ENCODE results near the gene TMEM120B.
A peak's percentile ranks its signal among the peaks of the same experiment; 100 is the strongest.
"Not testable (repeated sequence)": the region's sequence is repeated elsewhere in the genome, so short reads cannot be mapped to it uniquely, and the experiment has no call there.

Gene TMEM120B

DNA sequence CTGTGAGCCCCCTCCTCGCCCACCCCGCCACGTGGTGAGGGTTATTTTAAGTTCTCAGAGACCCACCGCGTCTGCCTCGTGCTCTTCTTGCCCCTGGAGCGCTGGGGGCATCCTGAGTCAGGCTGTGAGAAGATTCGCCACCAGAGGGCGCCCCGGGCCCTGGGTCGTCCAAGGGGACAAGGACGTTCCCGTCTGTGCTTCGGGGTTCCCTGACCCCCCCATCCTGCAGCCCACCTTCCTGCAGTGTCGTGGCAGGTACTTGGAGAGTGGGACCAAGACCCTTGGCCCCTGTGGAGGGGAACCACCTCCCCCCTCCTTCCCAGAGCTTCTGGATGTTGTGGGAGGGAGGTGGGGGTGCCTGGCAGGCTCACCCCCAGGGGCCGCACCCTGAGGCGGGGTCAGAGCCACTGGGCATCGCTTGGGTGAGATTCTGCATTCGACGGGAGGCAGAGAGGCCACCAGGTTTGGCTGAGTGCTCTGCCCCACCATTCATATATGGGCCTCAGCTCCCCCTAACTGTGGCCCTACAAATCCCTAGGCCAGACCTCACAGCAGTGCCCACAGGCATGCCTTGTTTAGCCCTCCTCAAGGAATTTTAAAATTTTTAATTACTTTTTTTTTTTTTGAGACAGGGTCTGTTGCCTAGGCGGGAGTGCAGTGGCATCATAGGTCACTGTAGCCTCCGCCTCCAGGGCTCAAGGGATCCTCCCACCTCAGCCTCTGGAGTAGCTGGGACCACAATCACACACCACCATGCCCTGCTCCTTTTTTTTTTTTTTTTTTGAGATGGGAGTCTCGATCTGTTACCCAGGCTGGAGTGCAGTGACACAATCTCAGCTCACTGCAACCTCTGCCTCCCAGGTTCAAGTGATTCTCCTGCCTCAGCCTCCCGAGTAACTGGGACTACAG is 63.9 kb downstream of the TMEM120B start:
- DNase-seq: peak; percentile 37

DNA sequence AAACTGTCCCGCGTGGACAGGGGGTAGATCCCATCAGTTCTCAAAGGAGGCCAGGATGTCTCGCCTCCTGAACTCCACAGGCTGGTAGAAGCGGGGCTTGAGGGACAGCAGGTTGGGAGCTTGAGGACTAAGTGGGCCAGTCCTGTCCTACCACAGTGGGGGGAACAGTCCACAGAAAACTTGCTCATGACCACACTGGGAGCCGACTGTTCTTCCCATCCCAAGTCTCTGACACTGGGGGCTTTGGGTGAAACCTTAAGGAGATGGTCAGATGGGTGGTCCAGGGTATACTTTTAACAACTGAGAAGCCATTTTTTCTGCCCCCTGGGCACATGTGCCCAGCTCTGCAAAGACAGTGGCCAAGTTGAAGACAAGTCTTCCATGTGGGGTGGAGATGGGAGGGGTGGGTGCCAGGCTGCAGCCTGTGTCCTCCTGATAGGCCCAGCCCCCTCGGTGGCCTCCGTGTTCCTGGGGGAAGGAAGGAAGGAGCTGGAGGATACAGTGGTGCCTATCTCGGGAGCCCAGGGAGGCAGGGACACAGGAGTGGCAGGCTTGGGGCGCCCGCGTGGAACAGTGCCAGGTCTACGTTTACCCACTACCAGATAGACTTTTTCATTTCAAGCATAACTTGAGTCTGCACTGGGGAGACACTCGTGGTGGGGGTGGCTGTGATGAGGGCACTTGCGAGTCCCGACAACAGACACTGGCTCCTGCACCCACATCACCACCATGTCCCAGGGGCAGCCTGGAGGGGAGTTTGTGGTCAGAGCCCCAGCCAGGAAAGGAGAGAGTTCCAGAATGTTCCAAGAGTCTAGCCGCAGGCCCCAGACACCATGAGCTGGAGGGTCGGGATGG is 66.2 kb downstream of the TMEM120B start:
- DNase-seq: no peak

DNA sequence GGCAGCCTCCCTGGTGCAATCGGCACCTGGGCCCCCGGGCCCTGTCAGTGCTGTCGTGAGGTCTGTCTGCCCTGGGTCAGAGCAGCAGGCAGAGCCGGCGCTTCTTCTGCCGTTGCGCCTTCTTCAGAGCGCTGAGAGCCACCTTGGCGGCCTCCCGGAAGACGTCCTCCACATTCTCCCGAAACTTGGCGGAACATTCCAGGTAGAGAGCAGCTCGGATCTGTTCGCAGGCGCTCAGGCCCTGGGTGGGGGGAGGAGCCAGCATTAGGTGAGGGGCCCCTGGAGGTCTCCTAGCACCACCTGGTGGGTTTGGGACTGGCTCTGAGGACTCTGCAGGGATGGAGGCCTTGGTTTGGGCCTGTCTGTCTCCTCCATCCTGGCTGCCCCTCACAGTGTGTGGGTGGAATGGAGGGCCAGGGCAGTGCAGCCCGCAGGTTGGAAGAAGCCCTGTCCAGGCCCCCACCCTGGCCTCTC is 66.9 kb downstream of the TMEM120B start:
- DNase-seq: no peak

- no peak for DNase-seq
Measured at GRCh38 chr12:121780429-121780828, 67.9 kb downstream of the TMEM120B start.

- no peak for DNase-seq
Measured at GRCh38 chr12:121781484-121781997, 69.0 kb downstream of the TMEM120B start.

DNA sequence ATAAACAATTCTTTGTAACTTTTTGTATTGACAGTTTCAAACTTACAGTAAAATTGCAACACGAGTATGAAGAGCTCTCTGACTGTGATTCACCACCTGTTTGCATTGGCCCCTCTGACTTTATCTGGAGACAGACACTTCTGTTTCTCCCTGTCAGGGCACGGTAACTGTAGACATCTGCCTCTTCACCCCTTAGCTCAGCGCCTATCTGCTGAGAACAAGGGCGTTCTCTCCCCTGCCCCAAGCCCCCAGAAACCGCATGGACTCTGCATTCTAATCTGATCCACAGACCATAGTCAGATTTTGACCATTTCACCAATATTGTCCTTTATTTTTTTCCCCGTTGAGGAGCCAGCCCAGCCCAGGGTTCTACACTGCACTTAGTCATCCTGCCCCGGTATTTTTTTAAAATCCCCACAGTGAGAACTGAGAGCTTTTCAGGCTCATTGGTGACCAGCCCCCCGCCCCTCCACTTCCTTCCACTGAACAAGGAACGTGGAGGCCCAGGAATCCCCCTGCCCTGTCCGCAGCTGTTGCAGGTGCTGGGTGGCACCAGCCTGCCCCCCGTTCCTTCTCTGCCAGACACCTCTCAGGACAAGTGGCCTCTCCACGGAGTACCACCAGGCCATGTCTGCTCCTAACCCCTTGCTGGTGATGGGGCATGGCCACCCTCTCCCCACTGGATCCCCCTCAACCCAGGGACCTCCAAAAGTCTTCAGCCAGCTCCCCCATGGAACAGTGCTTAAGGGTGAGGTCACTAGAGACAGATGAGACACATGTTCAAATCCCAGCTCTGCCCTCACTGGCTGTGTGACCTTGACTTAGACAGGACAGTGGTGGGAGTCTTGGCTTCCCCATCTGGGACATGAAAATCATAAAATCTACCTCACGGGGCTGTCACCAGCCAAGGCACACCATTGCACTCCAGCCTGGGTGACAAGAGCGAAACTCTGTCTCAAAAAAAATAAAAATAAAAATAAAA is 69.7 kb downstream of the TMEM120B start:
- DNase-seq: peak; percentile 32

DNA sequence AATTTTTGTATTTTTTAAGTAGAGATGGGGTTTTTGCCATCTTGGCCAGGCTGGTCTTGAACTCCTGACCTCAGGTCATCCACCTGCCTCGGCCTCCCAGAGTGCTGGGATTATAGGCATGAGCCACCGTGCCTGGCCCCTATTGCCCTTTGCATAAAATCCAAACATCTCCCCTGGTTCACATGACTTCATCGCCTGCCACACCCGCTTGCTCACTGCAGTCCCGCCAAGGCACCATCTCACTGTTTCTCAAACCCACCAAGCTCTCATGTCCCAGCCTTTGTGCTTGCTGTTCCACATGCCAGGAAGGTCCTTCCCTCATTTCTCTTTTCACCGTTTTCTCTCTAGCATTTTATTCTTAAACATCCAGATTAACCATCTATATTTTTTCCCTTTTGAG is 71.2 kb downstream of the TMEM120B start:
- no peak for DNase-seq

- DNase-seq: no peak
Measured at GRCh38 chr12:121784460-121784859, 71.9 kb downstream of the TMEM120B start.

GRCh38 chr12:121786440-121786825 is 73.9 kb downstream of the TMEM120B start:
- no peak for DNase-seq

GRCh38 chr12:121787063-121788025 is 74.8 kb downstream of the TMEM120B start:
- no peak for DNase-seq

- no peak for DNase-seq
Measured at GRCh38 chr12:121788176-121788818, 75.7 kb downstream of the TMEM120B start.

DNA sequence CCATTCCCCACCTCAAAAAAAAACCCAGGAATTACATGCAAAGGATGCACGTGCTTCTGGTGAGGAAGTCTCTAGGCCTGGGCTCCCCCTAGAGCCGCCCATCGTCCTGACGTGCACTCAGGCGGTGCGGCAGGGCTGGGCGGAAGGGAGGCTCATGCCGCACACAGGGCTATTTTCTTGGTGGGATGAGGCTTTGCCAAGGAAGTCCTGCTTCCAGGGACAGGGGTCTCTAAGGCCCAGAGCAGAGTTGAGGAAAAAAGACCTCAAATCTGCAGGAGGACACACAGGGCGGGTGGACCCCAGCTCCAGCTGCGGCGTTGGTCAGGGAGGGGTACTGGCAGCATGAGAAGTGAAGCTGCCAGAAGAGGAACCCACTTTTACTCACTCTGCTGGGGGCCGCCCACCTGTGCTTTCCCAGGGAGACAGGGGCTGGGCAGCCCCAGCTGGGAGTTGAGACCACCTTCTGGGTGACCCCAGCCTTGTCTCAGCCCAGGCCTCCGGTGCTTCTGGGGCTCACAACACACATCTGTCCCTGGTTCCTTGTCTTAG is 76.8 kb downstream of the TMEM120B start:
- DNase-seq: no peak

GRCh38 chr12:121789800-121790728 is 77.5 kb downstream of the TMEM120B start:
- no peak for DNase-seq

DNA sequence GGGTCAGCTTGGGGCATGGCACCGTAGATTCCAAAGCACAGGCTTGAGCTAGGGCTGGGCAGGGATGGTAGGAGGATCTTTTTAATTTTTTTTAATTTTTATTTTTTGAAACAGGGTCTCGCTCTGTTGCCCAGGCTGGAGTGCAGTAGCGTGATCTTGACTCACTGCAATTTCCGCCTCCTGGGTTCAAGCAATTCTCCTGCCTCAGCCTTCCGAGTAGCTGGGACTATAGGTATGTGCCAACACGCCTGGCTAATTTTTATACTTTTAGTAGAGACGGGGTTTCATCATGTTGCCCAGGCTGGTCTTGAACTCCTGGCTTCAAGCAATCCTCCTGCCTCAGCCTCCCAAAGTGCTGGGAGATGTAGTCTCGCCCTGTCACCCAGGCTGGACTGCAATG is 78.2 kb downstream of the TMEM120B start:
- DNase-seq: not testable (repeated sequence)

DNA sequence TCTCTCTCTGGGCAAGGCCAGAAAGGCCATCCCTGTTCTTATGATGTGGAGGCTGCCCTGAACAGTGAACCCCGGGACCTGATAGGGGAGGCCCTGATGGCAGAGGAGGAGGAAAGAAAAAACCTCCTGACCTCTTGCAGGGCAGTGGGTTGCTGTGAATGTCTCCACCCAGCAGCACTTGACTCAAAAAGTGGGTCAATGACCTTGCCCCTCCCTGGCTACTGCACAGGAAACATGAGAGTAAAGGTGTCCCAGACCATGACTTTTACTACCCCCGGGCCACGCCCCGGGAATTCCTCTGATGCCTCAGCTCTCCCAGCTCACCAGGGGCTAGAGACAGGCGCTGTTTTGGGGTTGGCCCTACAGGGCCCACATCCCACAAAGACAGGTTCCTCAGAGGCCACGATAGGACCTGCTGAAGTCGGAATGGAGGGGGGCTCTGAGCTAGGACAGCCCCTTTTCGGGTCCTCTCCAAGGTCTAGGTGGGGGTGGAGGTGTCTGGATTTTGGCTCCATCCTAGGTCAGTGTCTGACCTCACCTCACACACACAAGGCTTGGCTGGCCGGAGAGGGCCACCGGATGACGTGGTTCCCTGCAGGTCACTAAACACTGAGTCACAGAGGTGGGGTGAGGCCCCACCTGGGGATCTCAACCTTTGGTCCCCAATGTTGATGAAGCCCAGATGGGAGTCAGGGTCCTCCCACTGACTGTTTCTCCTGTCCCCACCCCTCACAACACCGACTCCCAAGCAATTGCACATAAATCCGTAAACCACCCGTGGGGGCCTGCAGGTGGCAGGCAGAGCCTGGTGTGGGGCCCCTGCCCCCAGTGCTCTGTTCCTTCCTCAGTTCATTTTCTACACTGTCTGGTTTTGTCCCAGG is 79.4 kb downstream of the TMEM120B start:
- no peak for DNase-seq

DNA sequence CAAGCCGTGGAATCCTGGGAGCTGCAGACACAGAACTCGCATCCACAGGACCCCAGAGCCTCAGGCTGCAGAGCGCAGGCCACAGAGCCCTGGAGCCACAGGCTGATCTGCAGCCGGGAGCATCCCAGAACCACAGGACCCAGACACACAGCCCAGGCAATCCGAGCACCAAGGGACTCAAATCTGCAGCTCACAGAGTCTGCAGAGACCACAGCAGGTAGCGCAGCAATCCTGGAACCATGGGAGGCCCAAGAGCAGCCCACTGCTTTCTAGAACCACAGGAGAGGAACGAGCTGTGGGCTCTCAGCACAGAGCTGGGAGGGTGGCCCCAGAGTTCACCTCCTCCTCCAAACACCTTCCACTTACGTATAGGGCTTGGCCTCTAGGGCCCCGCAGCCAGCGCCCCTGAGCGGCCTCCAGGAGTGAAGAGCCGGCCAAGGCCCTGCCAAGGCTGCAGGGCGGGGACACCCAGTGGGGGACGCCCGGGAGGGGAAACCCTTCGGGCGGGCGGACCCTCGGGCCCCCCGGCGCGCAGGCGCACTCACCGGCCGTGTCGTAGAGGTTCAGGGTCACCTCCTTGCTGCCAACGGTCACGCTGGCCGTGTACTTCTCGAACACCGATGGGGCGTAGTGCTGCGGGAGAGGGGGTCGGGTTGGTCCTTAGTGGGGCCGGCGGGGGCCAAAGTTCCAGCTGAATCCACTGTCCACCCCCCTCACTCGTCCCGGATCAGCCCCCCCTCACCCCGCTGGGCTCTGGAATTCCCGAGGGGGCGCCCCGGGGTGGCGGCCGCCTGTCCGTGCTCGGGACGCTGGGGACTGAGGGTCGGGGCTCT is 80.3 kb downstream of the TMEM120B start:
- DNase-seq: no peak

DNA sequence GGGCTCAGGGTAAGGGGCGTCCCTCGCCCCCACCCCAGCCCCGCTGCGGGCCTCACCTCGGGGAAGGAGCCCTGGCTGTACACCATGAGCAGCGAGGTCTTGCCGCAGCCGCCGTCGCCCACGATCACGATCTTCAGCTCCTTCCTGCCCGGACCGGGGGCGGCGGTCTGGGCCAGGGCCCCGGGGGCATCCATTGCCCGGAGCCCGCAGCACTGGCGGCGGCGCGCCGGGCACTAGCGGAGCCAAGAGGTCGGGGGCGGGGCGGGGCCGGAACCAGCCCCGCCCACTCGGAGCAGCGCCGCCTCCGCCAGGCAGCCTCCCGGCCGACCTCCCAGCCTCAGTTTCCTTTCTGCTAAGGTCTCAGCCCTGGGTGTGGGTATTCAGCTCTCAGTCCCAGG is 80.9 kb downstream of the TMEM120B start, which contains the start of gene RHOF:
RHOF (minus strand) TSS at position 249 of the 398 bp plus-strand sequence; CDS start at position 194, 55 bp downstream.
- no peak for DNase-seq
